Endothelial cell of umbilical vein (primary cell): ENCODE data around the gene EPB41L4B. TPM values are rescaled to one million over a fixed set of nuclear protein-coding genes. Genes with fewer than 3 reads are reported as not detected.

Source experiments
- BruUV-seq: library from RNA; stranded (reverse); fragments of 400-500 nt; replicated peaks from 2 replicates; lab custom pipeline; 2021; lab: Mats Ljungman, UMichigan
- CTCF ChIA-PET: fragments of 300-600, 350-600 bp; sonication (Branson Sonifier 250); formaldehyde crosslinking; loops from one replicate; lab custom pipeline; 2021; ENCODE audit warnings: antibody characterized with exemption, inconsistent platforms; lab: Charles Lee
- POLR2A ChIA-PET: fragments of 300-600, 350-600 bp; sonication (Branson Sonifier 250); formaldehyde crosslinking; loops from one replicate; lab custom pipeline; 2021; ENCODE audit warnings: antibody characterized with exemption, inconsistent platforms; lab: Charles Lee
- DNase-seq: peaks from one replicate; pipeline ENCODE4 v3.0.0-alpha.2; 2011; ENCODE audit warnings: low read depth, low spot score
- FAIRE-seq: peaks from 2 replicates; lab custom pipeline; 2011; peaks lifted over from hg19 to GRCh38; lab: Jason Lieb, UNC
- H2AFZ ChIP-seq: 2 replicates; pipeline ENCODE4 v1.6.0; 2012; ENCODE audit warnings: low read depth, low read length, control low read depth, inconsistent platforms
- H3K27ac ChIP-seq: 2 replicates; pipeline ENCODE4 v1.5.1; 2011; ENCODE audit warnings: low read depth, mild to moderate bottlenecking, control low read depth, low read length, moderate library complexity; ENCODE audit not compliant: insufficient read depth
- H3K27me3 ChIP-seq, 2 experiments: 2 replicates each; pipeline versions ENCODE4 v1.6.0 to v1.6.1; 2011; ENCODE audit warnings: low read length in 2 of 2, mixed read lengths in 1 of 2; ENCODE audit not compliant: control insufficient read depth in 2 of 2, insufficient read depth in 2 of 2
- H3K36me3 ChIP-seq, 2 experiments: 2 replicates in 1 of 2; 3 replicates in 1 of 2; pipeline ENCODE4 v1.5.1; 2011; ENCODE audit warnings: low read length in 2 of 2, mild to moderate bottlenecking in 1 of 2, moderate library complexity in 1 of 2; ENCODE audit not compliant: control insufficient read depth in 2 of 2, insufficient read depth in 2 of 2; ENCODE audit errors: extremely low read depth in 1 of 2
- H3K4me1 ChIP-seq: 3 replicates; pipeline ENCODE4 v1.5.1; 2011; ENCODE audit warnings: mild to moderate bottlenecking, low read length; ENCODE audit not compliant: control insufficient read depth, insufficient read depth; ENCODE audit errors: extremely low read depth
- H3K4me2 ChIP-seq: 2 replicates; pipeline ENCODE4 v1.6.1; 2011; ENCODE audit warnings: low read length, control low read depth, mixed read lengths; ENCODE audit not compliant: insufficient read depth
- H3K4me3 ChIP-seq, 3 experiments: fragments of 200-600 bp in 1 of 3; sonication (generic), shearing (Covaris generic) in 1 of 3; replicated peaks in 1 of 3; 2 replicates each; pipeline ENCODE4 v1.5.1; 2011 to 2016; ENCODE audit warnings: control low read depth in 3 of 3, low read length in 3 of 3, mild to moderate bottlenecking in 2 of 3, inconsistent platforms in 1 of 3, low read depth in 1 of 3, moderate library complexity in 1 of 3; ENCODE audit not compliant: insufficient read depth in 1 of 3
- H3K79me2 ChIP-seq: 2 replicates; pipeline ENCODE4 v1.6.0; 2012; ENCODE audit warnings: low read length, inconsistent platforms; ENCODE audit not compliant: control insufficient read depth, insufficient read depth
- H3K9ac ChIP-seq: replicated peaks from 2 replicates; pipeline ENCODE3; 2011; ENCODE audit warnings: low read length, control low read depth; ENCODE audit not compliant: insufficient read depth; ENCODE audit errors: extremely low read depth
- H3K9me1 ChIP-seq: replicated peaks from 3 replicates; pipeline ENCODE4 v1.6.0; 2011; ENCODE audit warnings: mild to moderate bottlenecking, low read length; ENCODE audit not compliant: control insufficient read depth, insufficient read depth; ENCODE audit errors: extremely low read depth
- H3K9me3 ChIP-seq: replicated peaks from 2 replicates; pipeline ENCODE4 v1.5.1; 2012; ENCODE audit warnings: low read length, inconsistent platforms; ENCODE audit not compliant: control insufficient read depth, insufficient read depth
- H4K20me1 ChIP-seq: replicated peaks from 2 replicates; pipeline ENCODE3; 2011; ENCODE audit warnings: mild to moderate bottlenecking, low read length; ENCODE audit not compliant: control insufficient read depth, insufficient read depth; ENCODE audit errors: extremely low read depth
- EZH2 ChIP-seq: IDR thresholded peaks from 2 replicates; pipeline ENCODE4 v1.6.1; 2012; ENCODE audit warnings: borderline replicate concordance, low read depth, mild to moderate bottlenecking, moderate library complexity, low read length, inconsistent platforms; ENCODE audit not compliant: severe bottlenecking
- FOS ChIP-seq: IDR thresholded peaks from 2 replicates; pipeline ENCODE4 v1.6.1; 2011; ENCODE audit warnings: mild to moderate bottlenecking, low read length, moderate library complexity, borderline replicate concordance; ENCODE audit not compliant: insufficient read depth
- GATA2 ChIP-seq: IDR thresholded peaks from 2 replicates; pipeline ENCODE4 v1.7.0; 2011; ENCODE audit warnings: low read depth, mild to moderate bottlenecking, moderate library complexity, mixed read lengths, low read length; ENCODE audit not compliant: insufficient read length, insufficient read depth
- JUN ChIP-seq: IDR thresholded peaks from 2 replicates; pipeline ENCODE4 v1.6.1; 2011; ENCODE audit warnings: borderline replicate concordance, low read depth; ENCODE audit not compliant: insufficient read length, insufficient read depth
- MAX ChIP-seq: IDR thresholded peaks from 2 replicates; pipeline ENCODE4 v1.6.1; 2011; ENCODE audit not compliant: insufficient read depth, insufficient read length
- MYC ChIP-seq: IDR thresholded peaks from one replicate; pipeline ENCODE4 v1.6.1; 2011; ENCODE audit warnings: mild to moderate bottlenecking, low read depth, low read length
- POLR2A ChIP-seq: IDR thresholded peaks from 2 replicates; pipeline ENCODE4 v1.6.1; 2012; ENCODE audit warnings: low read depth, mild to moderate bottlenecking, control low read depth, low read length
- POLR2AphosphoS5 ChIP-seq: IDR thresholded peaks from 2 replicates; pipeline ENCODE4 v1.6.1; 2012; ENCODE audit warnings: low read depth, mild to moderate bottlenecking, control low read depth, low read length, moderate library complexity; ENCODE audit not compliant: insufficient read depth
- dilution Hi-C: fragments of 300-500 bp; cut with MboI; formaldehyde crosslinking; loops from one replicate; pipeline ENCODE4 v1.15.0; 2019; ENCODE audit warnings: low sequenced_read_pairs; ENCODE audit not compliant: extremely low pct_ligation_motif_present
- intact Hi-C: fragments of 100-400 bp; cut with micrococcal nuclease; formaldehyde crosslinking; loops from one replicate; pipeline ENCODE4 v1.10.0; 2022
- polyA plus RNA-seq, 4 experiments: library from polyadenylated mRNA; depleted of rRNA in 3 of 4; stranded (reverse) in 3 of 4; unstranded in 1 of 4; fragments of >200 nt; gene quantifications; 2 replicates each; pipeline versions ENCODE4 v1.2.1 to v1.2.3, GENCODE V29; 2011 to 2012; ENCODE audit warnings: missing spikeins in 1 of 4
- total RNA-seq: library from RNA; stranded (reverse); gene quantifications from 2 replicates; pipeline ENCODE4 v1.2.3, GENCODE V29; 2021
- TF ChIP-seq, protein P1 (sequence below), 2 donors: IDR thresholded peaks; 1 replicate in 1 of 2; 2 replicates in 1 of 2; pipeline ENCODE4 v1.5.1; 2011; ENCODE audit warnings: low read length in 2 of 2, mild to moderate bottlenecking in 2 of 2, moderate library complexity in 2 of 2, control low read depth in 1 of 2, inconsistent platforms in 1 of 2, low read depth in 1 of 2; ENCODE audit not compliant: insufficient read depth in 1 of 2; ENCODE audit errors: extremely low read depth in 1 of 2

The EPB41L4B gene
- total and polyA plus RNA-seq, 2 donors (not counting 3 experiments of a cell fraction or from before 2014, with no cell fraction given): 0.10 to 0.15 TPM

GRCh38 chr9:109316207-109316640 is 4.6 kb downstream of the EPB41L4B start:
- BruUV-seq: no TSS peak
- no peaks in the 10 kb centered on the region for H3K79me2 ChIP-seq
- no peak overlapping the region for H3K27ac ChIP-seq
- H4K20me1 ChIP-seq: no peaks in the 10 kb centered on the region
- dilution Hi-C loops: no loop called here
- no peaks in the 10 kb centered on the region for H3K9me3 ChIP-seq
- POLR2A ChIA-PET: no interaction called here
- TF ChIP-seq POLR2AphosphoS5 (no peak), POLR2A (no peak)
- no peak overlapping the region for H3K4me2 ChIP-seq
- no peaks in the 10 kb centered on the region for H3K9me1 ChIP-seq
- DNase-seq: no peak
- H3K36me3 ChIP-seq: no peaks in the 10 kb centered on the region
- peaks cover 19 to 32% of the 10 kb centered on the region in 2 experiments for H3K27me3 ChIP-seq
- H3K9ac ChIP-seq: no peak overlapping the region
- H2AFZ ChIP-seq: no peak overlapping the region
- peaks cover 2% of the 10 kb centered on the region for H3K4me1 ChIP-seq
- intact Hi-C loops: no loop called here
- CTCF ChIA-PET: interaction anchor here (1.1 to 1.2 kb wide), 2 partner anchors 10 to 133 kb away, joined by 3 read pairs; no protein-coding TSS in a partner anchor
- no peak for FAIRE-seq
- no peak overlapping the region for H3K4me3 ChIP-seq

- Histone ChIP-seq H3K36me3 (no peaks in the 10 kb centered on the region), H3K9me1 (no peaks in the 10 kb centered on the region), H3K27me3 (peaks cover 19 to 32% of the 10 kb centered on the region in 2 experiments), H4K20me1 (no peaks in the 10 kb centered on the region), H3K9me3 (no peaks in the 10 kb centered on the region), H3K4me1 (no peaks in the 10 kb centered on the region), H2AFZ (no peak overlapping the region), H3K9ac (no peak overlapping the region), H3K27ac (no peak overlapping the region), H3K4me2 (no peak overlapping the region), H3K79me2 (no peaks in the 10 kb centered on the region), H3K4me3 (no peak overlapping the region)
- DNase-seq: no peak
- ChIA-PET CTCF (interaction anchor here (1.1 to 1.2 kb wide), 2 partner anchors 10 to 133 kb away, joined by 3 read pairs; no protein-coding TSS in a partner anchor), POLR2A (no interaction called here)
- intact Hi-C loops (no loop called here), dilution Hi-C loops (no loop called here)
- BruUV-seq: no TSS peak
- TF ChIP-seq POLR2AphosphoS5: no peak
- no peak for TF ChIP-seq JUN
- no peak for TF ChIP-seq POLR2A
- TF ChIP-seq MAX: no peak
- TF ChIP-seq MYC: no peak
- TF ChIP-seq, protein P1, sequence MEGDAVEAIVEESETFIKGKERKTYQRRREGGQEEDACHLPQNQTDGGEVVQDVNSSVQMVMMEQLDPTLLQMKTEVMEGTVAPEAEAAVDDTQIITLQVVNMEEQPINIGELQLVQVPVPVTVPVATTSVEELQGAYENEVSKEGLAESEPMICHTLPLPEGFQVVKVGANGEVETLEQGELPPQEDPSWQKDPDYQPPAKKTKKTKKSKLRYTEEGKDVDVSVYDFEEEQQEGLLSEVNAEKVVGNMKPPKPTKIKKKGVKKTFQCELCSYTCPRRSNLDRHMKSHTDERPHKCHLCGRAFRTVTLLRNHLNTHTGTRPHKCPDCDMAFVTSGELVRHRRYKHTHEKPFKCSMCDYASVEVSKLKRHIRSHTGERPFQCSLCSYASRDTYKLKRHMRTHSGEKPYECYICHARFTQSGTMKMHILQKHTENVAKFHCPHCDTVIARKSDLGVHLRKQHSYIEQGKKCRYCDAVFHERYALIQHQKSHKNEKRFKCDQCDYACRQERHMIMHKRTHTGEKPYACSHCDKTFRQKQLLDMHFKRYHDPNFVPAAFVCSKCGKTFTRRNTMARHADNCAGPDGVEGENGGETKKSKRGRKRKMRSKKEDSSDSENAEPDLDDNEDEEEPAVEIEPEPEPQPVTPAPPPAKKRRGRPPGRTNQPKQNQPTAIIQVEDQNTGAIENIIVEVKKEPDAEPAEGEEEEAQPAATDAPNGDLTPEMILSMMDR (IDR thresholded peaks at IDR 0.05; ENCODE audit: extremely low read depth in 1 of 2, insufficient read depth in 1 of 2, low read depth in 1 of 2, low read length in 2 of 2): no peak
- no peak for TF ChIP-seq GATA2
- no peak for TF ChIP-seq FOS
- no peak for TF ChIP-seq EZH2
- no peak for FAIRE-seq
Measured at GRCh38 chr9:109315480-109316206, 5.2 kb downstream of the EPB41L4B start.
